GM21381 (cell line): Measurements from ENCODE around the gene CD177.
"Not testable (repeated sequence)": the region's sequence is repeated elsewhere in the genome, so short reads cannot be mapped to it uniquely, and the experiment has no call there.

Experiments
- ATAC-seq: cut with Tn5 transposase; IDR thresholded peaks from one replicate; pipeline ENCODE4 v1.9.1; 2021; ENCODE audit warnings: mild to moderate bottlenecking, moderate library complexity; ENCODE audit not compliant: unreplicated experiment

CD177 gene, protein sequence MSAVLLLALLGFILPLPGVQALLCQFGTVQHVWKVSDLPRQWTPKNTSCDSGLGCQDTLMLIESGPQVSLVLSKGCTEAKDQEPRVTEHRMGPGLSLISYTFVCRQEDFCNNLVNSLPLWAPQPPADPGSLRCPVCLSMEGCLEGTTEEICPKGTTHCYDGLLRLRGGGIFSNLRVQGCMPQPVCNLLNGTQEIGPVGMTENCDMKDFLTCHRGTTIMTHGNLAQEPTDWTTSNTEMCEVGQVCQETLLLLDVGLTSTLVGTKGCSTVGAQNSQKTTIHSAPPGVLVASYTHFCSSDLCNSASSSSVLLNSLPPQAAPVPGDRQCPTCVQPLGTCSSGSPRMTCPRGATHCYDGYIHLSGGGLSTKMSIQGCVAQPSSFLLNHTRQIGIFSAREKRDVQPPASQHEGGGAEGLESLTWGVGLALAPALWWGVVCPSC

GRCh38 chr19:43353606-43354304 is at the start of gene CD177:
Gene CD177 (plus strand): TSS chr19:43353686. CDS start chr19:43353715, 29 bp downstream.
- ATAC-seq = no peak

DNA sequence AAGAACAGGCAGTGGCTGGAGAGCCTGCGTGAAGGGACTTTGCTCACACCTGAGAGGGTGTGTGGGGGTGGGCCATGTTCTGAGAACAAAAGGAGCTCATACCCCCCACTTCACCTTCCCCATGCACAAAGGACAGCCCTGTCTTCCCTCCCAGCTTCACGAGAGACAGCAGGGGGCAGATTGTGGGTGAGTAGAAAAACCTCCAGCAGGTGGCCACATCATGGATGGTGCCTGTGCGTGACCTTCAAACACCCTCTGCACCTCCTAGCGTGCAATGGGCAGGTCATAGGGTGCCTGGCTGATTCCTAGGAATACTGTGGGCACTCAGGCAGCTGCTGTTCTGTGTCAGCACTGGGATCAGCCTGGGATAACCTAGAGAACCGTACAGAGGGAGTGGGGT is 47.8 kb upstream of the CD177 start:
- ATAC-seq = no peak

GRCh38 chr19:43306097-43306496 is 47.4 kb upstream of the CD177 start:
- ATAC-seq = no peak

- ATAC-seq = no peak
These were observed 45.2 kb upstream of the CD177 start for GRCh38 chr19:43308244-43308815.

- ATAC-seq = no peak
These were observed 44.0 kb upstream of the CD177 start for GRCh38 chr19:43309466-43309865.

DNA sequence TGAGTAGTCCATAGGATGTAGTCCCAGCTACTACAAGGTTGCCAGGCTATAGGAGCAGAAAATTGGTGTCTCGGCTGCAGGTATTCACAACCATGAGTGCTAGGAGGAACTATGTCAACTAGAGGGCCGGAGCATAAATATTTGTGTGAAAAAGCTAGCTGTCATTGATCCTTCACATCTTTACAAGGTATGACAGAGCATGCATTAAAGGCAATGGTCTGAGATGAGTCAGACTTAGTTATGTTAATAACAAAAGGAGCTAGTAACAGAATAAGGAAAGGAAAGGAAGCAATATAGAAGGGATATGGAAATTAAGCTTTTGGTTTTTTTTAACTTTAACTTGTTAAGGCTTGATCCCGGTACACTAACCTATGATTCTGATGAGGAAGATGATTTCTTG is 43.3 kb upstream of the CD177 start:
- no peak for ATAC-seq

- ATAC-seq = no peak
These were observed 42.2 kb upstream of the CD177 start for GRCh38 chr19:43311256-43311655.

- ATAC-seq = no peak
These were observed 41.8 kb upstream of the CD177 start for GRCh38 chr19:43311706-43312105.

GRCh38 chr19:43313711-43314495 is 39.6 kb upstream of the CD177 start:
- no peak for ATAC-seq

DNA sequence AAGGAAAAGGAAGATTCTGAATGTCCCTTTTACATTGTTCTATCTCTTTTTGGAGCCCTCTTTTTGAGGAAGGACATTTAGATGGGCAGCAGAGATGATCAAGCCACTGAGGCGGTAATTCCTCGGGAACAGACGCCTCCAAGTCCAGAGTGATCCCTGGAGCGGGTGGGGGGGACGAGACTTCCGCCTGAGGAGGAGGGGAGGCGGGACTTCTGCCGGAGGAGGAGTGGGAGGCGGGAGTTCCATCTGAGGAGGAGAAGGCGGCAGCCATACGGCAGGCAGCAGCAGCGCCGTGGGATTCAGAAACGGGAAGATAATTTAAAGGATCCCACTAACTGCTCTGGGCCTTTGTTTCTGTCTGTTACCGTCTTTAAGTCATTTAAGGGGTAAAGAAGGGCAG is 37.6 kb upstream of the CD177 start:
- no peak for ATAC-seq

DNA sequence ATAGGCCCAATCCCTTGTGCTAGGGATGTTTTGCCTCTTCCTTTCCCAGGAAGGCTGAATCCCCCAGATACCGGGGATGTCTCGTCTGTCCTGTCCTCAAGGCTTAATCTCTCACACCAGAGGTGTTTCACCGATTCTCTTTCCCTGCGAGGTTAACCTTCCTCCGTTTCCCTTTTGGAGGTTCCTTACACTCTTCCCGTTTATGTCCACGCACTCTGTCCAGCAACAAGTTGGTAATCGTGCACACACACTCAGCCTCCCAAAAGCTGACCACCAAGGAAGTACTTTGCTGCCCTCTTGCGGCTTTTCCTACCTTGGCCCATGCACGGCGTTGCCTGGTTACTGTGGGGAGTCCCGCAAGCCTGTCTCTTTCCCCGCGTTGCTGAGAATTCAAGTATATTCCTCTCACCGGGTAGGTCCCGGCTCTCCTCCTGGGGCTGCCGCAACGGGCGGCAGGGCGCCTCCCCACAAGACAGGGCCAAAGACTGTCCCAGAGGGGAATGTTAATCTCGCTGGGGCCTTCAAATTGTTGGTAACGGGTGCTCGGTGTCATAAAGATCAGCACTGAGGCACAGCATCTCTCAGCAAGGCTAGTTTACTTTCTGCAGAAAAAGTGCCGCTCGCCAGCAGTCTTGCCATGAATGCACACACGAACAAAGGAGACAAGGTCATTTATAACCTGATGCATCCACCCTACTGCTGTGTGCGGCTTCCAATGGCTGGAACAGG is 36.7 kb upstream of the CD177 start:
- no peak for ATAC-seq

- ATAC-seq = no peak
These were observed 35.3 kb upstream of the CD177 start for GRCh38 chr19:43318203-43318602.

DNA sequence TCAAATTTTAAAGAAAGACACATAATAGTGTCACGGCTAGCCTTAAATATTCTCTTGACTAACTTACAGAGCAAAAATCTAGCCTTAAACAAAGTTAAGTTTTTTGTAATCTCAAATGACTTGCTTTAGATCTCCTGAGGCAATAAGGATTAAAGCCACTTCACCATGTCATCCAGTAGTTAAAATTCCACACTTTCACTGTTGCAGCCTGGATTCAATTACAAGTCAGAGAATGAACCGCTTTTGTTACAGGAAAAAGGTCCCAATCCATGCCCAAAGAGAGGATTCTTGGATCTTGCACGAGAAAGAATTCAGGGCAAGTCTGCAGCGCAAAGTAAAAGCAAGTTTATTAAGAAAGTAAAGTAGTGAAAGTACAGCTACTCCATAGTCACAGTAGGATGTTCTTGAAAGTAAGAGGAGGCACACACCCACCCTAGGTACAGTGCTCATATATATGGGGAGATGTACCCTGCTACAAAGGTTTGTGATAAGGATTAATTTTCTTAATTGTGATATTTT is 34.6 kb upstream of the CD177 start:
- ATAC-seq = no peak

DNA sequence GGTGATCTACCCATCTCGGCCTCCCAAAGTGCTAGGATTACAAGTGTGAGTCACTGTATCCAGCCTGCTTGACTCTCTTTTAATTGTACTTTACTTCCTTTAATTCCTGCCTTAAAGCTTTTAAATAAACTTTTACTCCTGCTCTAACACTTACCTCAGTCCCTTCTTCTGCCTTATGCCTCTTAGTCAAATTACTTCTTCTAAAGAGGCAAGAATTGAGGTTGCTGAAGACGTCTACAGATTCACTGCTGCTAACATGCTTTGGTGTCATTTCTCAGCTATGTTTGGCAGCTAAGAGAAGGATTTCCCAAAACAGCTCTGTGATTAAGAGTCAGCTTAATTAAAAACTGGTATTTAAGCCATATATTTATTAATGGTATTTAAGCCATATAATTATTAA is 32.9 kb upstream of the CD177 start:
- no peak for ATAC-seq

DNA sequence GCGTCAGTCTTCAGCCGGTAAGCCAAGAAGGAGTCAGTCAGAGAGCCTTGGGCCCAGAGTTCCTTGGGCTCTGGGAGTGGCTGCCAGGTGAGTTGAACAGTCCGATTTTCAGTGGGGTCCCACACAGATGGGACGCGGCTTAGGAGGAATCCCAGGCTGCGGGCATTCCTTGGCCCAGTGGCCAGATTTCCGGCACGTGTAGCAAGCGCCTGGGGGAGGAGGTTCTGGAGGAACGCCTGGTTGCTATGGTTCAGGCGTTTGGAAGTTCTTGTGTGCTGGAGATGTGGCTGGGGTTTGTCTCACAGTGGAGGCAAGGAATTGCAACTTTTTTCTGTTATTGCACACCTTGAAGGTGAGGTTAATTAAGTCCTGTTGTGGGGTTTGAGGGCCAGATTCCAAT is 26.7 kb upstream of the CD177 start:
- ATAC-seq = not testable (repeated sequence)

DNA sequence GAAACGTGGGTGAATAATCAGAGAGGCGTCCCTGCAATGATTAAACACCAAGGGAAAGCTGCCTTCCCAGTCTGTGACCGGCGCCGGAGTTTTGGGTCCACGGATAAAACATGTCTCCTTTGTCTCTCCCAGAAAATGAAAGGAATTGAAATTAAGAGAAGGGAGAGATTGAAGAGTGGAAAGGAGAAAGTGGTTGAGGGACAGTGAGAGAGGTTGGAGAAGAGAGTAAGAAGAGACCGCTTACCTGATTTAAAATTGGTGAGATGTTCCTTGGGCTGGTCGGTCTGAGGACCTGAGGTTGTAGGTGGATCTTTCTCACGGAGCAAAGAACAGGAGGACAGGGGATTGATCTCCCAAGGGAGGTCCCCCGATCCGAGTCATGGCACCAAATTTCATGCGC is 24.9 kb upstream of the CD177 start:
- ATAC-seq = not testable (repeated sequence)

GRCh38 chr19:43329049-43329448 is 24.4 kb upstream of the CD177 start:
- ATAC-seq = not testable (repeated sequence)

GRCh38 chr19:43329989-43330388 is 23.5 kb upstream of the CD177 start:
- ATAC-seq = no peak

- ATAC-seq = no peak
These were observed 22.6 kb upstream of the CD177 start for GRCh38 chr19:43330726-43331434.
